HS-27A (cell line): ENCODE data around the gene LTBP2.

Experiments
- DNase-seq: peaks from one replicate; pipeline ENCODE4 v3.0.0-alpha.2; 2012; ENCODE audit warnings: low read depth, missing footprints

Gene LTBP2

DNA sequence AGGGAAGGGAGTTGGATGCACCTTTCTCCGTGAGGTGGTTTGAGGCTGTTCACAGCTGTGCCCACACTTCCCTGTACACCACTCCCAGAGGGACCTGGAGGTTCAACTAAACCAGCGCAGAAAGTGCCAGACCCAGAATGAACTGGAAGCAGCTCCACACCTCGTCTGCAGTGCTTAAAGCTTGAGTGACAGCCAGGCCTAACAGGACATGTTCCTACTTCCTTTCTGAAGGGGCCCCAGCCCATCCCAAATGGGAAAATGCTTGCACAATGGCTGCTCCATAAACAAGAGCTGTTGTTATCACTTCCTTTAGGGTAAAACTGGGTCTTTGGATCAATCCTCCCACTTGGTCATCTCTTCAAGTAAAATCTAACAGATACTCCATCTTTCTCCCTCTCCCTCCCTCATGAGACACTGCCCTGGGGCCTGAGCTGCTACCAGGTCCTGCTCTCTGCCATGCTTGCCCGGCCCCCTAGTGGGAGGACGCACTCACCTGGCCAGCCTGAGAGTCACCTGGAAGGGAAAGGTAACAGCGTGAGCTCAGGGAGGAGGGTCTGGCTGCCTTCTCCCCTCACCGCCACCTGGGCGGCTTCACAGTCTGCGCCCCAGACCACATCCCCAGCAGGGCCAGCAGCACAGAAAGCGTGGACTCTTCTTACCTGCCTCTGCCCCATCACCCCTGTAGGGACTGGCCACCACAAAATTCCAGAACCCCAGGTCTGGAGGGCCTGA is 85.0 kb downstream of the LTBP2 start:
- no peak for DNase-seq

DNA sequence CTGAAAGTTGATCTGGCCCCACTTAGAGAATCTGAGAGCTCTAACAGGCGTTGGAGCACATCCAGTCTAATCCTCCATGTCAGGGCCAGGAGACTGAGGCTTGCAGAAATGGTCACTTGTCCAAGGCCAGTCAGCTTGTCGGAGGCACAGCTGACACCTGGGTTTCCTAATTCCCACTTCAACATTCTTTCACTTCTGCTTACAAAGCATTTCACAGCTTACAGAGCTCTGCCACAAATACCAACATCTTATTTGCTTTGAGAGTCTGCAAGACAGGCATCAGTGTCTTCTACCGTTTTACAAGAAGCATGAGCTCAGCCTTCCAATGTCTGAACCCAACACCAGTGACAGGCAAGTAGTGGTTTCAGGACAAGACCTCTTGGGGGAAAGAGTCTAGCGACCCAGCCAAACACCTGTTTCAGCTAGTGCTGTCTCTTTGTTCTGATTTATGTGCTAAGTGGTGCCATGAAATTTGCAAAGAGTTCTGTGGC is 86.6 kb downstream of the LTBP2 start:
- no peak for DNase-seq

DNA sequence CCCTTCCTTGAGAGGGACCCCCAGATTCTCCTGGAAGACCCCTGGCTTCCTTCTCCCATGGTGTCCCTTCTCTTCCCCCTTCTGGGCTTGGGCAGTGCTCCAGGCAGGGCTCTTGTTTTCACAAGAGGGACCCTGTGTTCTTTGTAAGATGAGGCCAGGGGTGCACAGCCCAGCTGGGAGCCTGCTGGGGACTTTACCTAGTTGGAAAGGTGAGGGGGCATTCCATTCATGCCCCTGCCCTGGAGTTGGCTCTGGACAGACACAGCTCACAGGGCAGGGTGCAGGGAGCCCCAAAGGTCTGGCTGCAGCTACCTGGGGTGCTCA is 87.3 kb downstream of the LTBP2 start:
- DNase-seq = no peak

DNA sequence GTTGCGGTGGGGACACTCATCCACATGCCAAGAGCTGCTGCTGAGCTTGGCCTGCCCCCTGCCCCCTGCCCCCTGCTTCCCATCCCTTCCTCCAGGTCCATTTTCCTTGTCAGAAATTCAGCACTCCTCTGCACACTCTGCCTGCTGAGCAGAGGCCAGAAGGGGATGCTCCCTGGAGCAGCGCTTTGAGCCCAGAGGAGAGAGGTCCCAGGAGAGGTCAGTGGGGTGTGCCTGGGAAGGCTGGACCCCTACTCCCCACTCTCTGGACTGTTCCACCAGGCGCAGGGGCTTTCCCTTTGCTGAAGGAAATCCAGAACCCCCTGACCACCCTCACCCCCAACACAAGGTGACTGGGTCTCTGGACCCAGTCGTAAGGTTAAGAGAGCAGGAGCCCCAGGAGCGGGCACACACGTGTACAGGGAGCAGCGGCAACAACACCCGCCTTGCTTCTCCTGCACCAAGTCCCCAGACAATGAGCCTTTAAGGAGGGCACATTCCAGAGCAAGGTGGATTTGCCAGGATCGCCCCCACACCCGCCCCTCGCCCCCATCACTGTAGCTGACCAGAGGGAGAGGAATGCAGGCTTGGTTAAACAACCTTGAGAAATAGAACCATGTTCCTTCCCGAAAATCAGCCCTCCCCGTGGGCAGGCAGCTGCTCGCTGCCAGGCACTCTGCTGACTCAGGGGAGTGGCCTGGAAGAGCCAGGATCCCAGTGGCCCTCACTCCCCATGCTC is 87.8 kb downstream of the LTBP2 start:
- no peak for DNase-seq

DNA sequence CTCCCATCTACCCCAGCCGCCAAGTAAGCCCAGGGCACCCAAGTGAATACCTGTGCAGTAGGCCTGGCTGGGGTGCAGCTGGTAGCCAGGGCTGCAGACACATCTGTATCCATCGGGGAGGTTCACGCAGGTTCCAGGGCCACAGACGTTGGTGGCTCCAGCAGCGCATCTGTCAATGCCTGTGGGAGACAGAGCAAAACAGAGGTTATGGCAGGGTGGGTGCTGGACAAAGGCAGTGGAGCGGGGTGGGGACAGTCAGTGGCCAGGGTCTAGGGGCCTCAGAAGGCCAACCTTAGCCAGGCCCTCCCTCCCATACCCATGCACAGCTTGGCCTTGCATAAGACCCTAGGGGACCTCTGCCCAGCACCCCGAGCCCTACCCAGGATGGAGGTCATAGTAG is 89.3 kb downstream of the LTBP2 start:
- DNase-seq = no peak

DNA sequence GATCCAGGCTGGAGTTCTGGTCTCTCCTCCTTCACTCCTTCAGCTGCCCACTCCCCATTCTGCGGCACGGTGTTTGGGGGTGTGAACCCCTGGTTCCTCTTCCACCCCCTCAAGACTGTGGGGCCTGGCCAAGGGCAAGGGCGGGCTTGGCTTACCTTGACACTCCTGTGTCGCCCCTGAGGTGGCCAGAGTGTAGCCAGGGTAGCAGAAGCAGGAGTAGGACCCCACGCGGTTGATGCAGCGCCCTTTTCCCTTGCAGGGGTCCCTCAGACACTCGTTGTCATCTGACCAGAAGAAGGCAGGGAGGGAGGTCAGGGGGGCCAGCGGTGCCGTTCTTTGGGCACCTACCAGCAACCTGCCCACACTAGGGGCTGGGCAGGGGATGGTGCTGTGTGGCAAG is 90.3 kb downstream of the LTBP2 start:
- DNase-seq = no peak

DNA sequence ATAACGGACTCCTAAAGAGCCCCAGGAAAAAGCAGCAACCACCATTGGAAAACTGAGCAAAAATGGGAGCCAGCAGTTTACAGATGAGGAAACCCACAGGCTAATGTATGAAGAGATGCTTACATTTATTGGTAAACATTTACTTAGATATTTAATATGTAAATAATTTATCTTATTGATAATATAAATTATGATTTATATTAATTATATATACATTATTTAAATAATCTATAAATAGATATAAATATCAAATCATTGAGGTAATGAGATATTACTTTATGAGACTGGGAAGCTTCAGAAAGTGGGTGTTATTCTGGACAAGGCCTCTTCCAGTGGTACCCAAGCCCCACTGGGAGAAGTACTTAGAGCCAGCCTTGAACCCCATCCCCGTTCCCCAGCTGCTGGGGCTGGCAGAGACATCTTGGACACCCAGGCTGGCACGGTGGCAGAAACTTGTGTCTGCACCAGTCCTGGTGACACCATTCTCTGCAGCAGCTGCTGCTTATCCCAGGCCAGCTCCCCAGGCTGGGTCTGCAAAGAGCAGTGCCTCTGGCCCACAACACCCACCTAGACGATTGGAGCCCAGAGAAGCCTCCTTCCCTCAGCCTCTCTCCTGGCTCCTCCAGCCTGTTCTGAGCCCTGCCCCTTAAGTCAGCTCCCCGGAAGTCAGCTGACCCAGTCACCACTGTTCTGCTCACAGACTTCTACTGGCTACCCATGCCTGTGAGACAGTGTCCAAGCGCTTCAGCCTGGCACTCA is 92.5 kb downstream of the LTBP2 start:
- no peak for DNase-seq

DNA sequence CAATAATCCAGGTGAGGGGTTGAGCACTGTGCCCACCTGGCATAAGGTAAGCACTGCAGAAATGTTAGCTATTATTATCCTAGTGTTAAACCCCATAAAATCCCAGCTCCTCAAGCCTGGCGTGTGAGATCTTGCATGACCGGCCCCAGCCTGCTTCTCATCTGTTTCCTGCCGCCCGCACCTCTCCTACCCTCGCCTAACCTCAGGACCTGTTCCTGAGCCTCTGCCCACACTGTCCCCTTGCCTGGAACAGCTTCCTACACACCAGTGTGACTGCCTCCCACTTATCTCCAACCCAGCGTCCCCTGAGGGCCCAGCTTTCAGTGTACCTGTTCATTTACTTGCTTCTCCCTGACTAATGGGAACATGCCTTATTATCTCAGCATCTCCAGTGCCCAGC is 93.8 kb downstream of the LTBP2 start:
- no peak for DNase-seq

DNA sequence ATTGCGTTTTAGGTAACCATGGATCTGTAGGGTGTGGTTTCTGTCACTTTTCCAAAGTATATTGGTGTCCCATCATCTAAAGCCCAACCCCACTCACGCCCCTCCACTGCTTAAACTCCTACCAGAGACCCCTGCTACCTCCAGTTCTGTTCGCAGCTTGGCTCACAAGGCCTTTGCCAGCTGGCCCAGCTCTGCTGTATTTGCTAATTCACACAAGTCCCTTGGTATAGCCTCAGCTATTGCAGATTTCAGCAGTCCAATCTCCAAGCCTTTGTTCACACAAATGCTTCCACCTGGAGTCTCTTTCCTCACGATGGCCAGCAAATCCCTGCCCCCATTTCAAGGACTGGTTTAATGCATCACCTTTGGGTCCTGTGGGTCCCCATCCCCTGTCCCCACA is 94.3 kb downstream of the LTBP2 start:
- no peak for DNase-seq

DNA sequence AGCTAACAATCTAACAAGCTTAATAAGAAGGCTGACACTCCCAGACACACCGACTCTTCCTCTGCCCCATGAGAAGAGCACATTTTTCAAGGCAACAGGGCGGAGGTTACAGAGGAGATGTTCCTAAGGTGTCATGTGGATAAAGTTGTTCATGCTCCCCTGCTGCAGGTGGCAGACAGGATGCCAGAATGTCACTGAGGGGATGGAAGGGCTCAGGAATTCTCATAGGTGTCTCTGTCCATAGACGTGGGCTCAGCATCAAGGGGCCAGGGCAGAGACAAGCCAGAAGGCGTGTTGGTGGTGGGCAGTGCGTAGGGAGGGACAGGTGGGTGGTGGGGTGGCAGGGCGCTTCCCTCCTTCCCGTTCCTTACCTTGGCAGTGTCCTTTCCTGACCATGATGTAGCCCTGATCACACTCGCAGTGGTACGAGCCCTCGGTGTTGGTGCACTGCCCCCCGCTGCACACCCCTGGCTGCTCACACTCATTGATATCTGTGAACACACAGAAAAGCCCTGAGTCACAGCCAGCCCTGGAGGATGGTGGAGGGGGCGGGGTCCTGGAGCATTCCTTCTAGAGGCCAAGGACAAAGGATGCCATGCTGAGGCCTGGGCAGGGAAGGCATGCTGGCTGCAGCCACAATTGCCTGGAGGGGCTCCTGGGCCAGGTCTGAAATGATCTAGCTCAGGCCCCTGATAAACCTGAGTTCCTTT is 95.4 kb downstream of the LTBP2 start:
- no peak for DNase-seq

DNA sequence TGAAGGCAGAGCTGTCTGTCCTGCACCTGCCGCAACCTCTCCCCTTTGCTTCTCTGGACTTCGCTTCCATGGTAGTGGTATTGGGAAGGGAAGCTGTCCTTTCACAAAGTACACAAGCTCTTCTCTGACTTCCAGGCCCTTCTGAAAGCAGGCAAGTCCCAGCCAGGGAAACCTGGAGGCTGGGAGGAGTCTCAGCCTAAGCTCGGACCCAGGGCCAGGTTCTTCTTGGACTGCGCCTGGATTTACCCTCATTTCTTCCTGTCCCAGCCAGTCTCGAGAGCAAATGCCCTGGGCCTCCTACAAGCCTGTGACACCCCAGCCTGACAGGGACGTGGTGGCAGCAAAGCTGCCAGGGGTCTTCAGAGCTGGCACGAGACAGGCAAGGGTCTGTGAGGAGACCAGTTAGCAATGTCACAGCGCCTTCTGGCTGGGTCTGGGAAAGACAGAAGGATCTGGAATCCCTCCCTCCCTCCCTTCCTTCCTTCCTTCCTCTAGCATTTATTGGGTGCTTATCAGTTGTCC is 96.1 kb downstream of the LTBP2 start:
- no peak for DNase-seq

DNA sequence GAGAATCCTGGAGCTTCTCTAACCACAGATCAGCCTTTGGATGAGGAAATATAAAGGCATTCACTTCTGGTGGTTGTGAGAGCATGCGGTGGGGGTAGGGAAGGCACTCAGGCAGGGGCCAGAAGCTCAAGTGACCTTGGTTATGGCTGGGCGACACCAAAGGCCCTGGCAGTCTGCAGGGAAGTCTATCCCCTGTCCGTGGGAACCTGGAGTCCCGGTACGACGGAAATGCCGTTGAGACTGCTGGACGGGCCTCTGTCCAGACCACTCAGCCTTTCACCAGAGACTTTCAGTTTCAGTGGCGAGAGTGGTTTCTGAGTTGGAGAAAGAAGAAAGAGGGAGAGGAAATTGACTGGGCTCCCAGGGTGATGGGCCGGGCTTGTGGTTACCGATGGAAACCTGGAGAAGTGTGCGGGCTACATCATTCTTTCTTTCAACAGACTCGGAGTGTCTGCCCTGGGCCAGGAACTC is 97.5 kb downstream of the LTBP2 start:
- DNase-seq = no peak

DNA sequence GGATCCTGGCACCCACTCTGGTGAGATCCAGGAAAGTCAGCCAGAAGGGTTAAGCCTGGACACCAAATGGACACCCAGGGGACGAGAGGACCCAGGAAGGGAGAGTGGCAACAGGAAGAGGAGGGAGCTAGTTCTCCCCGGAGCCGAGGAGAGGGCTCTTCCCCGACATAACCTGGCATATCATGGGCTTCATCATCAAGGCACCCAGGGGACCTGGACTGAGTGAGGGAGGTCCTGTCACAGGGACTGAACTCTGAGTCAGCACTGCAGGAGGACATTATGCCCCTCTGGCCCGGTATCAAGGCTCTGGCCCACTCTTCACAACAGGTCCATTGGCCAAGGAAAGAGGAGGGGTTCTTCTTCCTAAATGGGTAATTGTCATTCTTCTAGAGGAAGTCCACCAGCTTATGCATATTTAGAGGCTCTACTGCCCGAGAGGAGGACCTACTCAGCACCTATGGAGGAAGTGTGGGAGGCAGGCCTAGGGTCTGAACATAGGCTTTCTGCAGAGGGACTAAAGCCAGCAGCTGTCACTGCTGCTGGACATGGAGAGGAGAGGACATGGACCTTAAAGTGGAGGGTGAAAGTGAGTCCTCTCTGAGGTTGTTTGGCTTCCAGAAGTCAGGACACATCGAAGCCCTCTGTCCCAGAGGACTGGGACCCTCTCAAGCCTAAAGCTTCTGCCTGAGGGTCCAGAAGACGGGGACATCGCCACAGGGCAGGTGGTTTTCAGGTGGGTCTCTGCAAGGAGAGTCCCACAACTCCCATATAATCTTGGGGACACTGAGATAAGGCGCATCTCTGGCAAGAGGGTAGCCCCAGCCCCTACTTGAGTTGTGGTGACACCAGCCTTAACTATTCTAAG is 99.8 kb downstream of the LTBP2 start:
- DNase-seq = no peak

DNA sequence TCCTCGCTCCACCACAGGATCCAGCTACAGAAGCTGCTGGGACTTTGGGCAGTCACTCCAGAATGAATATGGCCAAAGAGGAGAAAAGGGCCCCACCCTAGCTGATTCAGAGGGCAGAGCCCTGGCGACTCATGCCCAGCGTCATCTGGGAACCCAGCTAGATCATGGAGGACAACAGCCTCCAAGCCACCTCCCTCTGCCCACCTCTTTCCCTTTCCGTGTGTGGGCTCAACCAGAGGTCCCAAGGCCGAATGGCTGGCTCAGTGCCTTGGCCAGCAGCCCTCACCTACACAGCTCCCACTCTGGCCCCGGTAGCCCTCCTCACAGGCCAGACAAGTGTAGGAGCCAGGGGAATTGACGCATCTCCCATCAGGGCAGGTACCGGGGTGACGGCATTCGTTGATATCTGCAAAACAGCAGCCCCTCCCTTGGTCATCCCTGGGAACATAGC is 101.1 kb downstream of the LTBP2 start:
- DNase-seq = no peak

DNA sequence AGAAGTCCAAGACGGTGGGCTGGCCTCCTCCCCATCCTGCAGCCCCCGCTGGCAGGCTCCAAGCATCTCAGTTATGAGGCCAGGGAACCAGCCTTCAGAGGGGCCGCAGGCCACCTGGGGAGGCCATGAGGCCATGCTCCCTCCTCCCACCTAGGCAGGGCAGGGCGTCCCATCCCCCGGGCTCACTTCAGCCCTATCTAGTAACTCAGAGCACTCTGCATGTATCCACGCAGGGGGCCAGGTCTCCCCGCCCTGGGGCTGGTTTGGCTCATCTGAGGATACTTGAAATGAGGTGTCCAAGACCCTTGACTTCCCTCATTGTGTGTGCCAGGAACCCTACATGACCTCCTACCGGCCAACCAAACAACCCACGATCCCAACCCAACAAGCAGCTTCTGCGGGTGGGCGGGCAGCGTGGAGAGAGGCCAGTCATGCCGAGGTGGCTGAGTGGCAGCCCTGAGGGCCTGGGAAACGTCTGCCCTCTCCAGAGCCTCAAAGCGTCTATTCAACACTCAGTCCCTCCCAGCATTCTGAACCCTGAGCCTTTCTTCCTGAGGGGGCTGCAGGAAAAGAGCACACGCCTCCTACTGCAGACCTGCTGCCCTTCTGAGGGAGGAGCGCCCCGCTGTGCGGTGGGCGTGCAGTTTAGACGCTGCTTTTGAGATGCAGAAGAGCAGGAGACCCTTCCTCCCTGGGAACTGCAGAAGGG is 101.7 kb downstream of the LTBP2 start:
- no peak for DNase-seq

DNA sequence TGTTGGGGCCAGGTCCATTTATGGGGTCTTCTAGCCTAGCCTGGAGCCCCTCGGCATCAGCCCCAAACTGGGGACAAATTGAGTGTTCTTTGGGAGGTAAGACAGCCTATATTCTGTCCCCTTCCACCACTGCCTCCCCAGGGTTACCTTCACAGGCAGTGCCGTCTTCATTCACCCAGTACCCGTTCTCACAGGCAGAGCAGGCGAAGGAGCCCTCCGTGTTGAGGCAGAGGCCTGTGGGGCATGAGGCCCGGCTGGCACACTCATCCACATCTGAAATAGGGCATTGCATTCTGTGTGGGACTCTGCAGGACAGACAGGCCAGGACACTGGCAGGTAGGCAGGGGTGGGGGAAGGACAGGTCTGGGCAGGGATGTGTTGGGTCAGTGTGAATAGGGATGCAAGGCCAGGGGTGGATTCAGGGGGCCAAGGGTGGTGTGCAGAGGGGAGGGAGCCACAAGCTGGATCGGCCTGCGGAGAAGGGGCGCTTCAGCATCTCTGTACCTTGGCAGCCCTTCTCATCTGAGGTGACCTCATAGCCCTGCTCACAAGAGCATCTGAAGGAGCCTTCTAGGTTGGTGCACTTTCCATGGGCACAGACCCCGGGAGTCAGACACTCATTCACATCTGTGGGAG is 102.3 kb downstream of the LTBP2 start:
- DNase-seq = no peak

DNA sequence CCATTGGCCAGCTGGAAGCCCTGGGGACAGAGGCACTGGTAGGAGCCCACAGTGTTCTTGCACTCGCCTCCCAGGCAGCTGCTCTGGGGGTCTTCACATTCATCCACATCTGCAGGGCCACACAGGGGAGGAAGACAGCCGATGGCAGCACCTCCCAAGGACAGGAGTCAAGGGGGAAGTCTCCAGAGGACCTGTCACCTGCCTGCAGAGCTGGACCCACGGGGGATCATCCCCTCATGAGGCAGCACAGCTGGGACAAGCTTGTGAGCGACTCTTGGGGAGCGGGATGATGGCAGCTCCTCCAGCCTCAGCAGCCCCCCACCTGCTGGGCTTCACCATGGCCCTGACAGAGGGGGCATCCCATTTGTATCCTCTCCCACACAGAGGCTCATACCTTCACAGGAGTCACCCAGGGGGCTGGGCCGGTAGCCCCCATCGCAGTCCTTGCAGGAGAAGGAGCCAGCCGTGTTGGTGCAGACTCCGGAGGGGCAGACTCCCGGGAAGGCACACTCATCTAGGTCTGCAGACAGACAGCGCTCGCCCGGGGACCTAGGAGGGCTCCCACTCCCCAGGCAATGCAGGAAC is 103.1 kb downstream of the LTBP2 start:
- DNase-seq = no peak

DNA sequence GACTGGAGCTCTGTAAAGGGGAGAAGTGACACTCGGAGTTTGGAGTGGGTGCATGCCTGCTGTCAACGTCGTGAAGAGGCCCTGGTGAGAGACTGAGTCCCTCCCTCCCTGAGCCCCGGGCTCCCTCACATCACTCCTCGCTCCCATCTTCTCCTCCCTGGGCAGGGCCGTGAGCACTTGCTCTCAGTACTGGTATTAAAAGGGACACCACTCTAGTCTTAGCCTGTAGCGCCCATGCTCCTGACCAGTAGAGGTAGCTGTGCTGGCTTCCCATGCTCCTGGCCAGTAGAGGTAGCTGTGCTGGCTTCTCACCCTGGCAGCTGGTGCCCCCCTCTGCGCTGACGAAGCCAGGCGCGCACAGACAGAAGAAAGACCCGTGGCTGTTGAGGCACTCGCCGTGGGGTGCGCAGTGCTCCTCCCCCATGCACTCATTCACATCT is 103.7 kb downstream of the LTBP2 start:
- DNase-seq = no peak

DNA sequence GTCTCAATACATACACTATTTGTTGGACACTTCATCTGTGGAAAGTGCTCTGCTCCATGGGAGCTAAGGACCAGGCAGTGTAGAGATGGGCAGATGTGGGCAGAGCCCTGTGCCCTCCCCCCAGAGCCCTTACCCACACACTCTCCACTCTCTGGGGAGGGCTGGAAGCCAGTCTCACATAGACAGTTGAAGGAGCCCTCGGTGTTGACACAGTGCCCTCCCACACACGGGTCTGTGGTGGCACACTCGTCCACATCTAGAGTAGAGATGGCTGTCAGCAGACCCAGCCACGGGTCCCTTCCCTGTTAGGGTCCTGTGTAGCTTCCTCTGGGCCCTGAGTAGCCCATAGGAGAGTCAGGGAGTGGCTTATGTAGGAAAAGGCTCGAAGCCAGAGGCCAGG is 104.2 kb downstream of the LTBP2 start:
- DNase-seq = no peak
